DND-41 (cell line): ENCODE results near the gene GTF3C1.

Experiments
- EZH2 ChIP-seq: IDR thresholded peaks from 3 replicates; pipeline ENCODE4 v1.6.1; 2012; ENCODE audit warnings: borderline replicate concordance, low read depth, mild to moderate bottlenecking, moderate library complexity, low read length, inconsistent platforms; ENCODE audit not compliant: severe bottlenecking
- TF ChIP-seq, protein P1 (sequence below): IDR thresholded peaks from 2 replicates; pipeline ENCODE4 v1.5.1; 2012; ENCODE audit warnings: borderline replicate concordance, low read length, moderate library complexity, mild to moderate bottlenecking; ENCODE audit not compliant: poor library complexity, severe bottlenecking; ENCODE audit errors: extremely low read depth

DNA sequence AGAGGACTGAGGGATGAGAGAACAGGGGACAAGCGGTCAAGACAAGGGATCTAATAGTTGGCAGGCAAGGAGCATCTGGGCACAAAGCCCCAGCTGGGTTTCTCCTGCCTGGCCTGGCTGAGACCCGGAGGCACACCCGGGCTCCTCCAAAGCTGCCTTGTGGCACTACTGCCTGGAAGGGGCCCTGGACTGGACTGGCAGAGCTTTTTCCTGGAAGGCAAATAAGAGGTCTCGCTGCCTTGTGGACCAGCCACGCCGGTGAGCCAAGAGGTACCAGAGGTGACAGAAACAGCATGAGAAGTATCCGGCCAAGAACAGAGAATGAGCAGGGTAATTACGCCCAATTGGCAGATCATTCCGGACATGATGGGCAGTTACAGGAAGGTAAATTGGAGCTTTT is 64.6 kb downstream of the GTF3C1 start:
- TF ChIP-seq, protein P1, sequence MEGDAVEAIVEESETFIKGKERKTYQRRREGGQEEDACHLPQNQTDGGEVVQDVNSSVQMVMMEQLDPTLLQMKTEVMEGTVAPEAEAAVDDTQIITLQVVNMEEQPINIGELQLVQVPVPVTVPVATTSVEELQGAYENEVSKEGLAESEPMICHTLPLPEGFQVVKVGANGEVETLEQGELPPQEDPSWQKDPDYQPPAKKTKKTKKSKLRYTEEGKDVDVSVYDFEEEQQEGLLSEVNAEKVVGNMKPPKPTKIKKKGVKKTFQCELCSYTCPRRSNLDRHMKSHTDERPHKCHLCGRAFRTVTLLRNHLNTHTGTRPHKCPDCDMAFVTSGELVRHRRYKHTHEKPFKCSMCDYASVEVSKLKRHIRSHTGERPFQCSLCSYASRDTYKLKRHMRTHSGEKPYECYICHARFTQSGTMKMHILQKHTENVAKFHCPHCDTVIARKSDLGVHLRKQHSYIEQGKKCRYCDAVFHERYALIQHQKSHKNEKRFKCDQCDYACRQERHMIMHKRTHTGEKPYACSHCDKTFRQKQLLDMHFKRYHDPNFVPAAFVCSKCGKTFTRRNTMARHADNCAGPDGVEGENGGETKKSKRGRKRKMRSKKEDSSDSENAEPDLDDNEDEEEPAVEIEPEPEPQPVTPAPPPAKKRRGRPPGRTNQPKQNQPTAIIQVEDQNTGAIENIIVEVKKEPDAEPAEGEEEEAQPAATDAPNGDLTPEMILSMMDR = no peak
- no peak for TF ChIP-seq EZH2
